Left forelimb (tissue), 1 donor: Measurements from ENCODE around the gene PTBP2.
"Not testable (repeated sequence)": the region's sequence is repeated elsewhere in the genome, so short reads cannot be mapped to it uniquely, and the experiment has no call there.

Source experiments
- DNase-seq: peaks from one replicate; pipeline ENCODE4 v3.0.0-alpha.2; 2018; ENCODE audit warnings: low spot score

Gene PTBP2

DNA sequence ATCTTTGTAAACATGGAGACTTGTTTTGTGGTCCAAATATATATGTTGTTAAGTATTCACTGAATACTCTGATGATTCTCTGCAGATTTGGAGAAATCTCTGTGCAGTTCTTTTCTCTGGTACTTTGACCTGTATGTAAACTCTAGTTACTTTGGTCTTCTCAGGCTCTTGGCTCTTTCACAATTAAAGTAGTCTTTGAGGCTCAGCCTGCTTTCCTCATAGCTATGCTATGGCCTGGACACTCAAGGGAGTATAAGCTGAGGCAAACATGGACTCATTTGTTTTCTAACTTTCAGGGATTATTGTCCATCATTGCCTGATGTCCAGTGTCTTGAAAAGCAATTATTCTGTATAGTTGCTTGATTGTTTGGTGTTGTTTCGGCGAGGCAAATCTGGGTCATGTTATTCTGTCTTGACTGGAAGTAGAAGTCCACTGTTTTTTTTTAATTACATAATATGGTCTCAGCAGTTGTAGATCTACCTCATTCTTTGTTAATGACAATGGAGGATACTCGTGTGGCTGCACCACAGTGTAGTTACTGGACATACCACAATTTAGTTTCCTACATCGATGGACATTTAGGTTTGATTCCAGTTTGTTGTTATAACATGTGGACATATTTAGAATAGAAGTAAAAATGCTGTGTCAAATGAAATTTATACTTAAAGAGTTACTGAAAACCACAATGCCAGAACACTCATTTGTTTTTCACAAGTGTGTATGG lies 9.2 kb downstream of the PTBP2 start:
- DNase-seq, result no peak

DNA sequence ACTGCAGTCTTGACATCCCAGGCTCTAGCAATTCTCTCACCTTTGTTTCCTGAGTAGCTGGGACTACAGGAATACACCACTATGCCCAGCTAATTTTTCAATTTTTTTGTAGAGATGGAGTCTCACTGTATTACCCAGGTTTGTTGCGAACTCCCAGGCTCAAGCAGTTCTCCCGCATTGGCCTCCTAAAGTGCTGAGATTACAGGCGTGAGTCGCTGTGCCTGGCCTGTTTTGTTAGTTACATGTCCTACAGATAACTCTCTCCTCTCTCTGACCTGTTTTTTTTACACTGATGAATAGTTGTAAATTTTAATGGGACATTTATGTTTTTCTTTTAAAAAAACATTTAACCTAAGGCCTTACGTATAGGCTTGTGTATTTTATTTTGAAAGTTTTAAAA lies 19.8 kb downstream of the PTBP2 start:
- DNase-seq, result no peak

GRCh38 chr1:96746440-96747420 lies 25.1 kb downstream of the PTBP2 start:
- no peak for DNase-seq

DNA sequence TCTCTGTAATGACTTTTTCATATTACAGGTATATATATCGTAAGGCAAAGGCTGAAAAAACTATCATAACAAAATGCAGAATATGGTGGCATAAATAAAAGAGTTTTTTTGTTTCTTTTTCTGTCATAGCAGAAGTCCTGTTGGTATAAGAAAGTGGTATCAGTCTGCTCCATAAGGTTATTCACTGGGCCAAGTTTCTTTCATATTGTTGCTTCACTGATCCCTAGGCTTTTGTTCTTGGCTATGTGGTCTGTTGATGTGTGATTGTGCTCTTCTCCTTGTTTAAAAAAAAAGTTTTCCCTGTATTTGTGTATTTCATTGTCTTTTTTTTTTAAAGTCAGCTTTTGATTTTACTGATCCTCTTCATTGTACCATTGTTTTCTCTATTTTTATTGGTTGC lies 26.0 kb downstream of the PTBP2 start:
- DNase-seq, result no peak

DNA sequence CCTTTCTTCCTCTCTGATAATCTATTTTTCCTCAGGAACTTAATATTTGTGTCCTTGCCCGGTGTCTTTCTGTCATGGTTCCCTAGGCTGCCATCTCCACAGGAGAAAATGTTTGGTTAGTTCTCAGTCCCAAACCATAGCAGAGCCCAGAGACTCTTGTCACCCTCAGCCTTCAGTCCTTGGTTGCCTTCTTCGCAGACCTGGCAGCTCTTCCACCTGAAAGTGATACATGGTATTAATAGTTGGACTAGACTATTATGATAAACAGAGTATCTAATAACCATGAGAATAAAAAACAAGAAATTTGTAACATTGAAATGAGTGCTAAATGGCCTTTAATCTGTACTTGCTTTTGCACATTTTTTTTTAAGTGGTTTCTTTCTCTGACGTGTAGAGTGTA lies 26.5 kb downstream of the PTBP2 start:
- no peak for DNase-seq

DNA sequence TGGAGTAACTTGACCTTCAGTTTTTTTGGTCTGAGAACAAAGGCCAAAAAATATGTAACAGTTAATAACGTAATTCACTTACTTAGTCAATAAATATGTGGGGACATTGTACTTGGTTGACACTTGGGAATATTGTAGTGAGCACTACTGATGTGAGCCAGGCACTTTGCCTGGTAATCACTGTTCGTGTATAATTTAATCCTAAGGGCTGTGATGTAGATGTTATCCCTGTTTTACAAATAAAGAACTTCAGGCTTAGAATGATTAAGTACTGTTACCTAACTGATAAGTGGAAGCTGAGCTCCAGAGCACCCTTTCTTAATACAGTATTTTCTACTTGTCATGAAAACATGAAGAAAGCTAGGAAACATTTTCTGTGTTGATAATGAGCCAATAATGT lies 28.0 kb downstream of the PTBP2 start:
- no peak for DNase-seq

GRCh38 chr1:96752394-96752793 lies 30.8 kb downstream of the PTBP2 start:
- no peak for DNase-seq

DNA sequence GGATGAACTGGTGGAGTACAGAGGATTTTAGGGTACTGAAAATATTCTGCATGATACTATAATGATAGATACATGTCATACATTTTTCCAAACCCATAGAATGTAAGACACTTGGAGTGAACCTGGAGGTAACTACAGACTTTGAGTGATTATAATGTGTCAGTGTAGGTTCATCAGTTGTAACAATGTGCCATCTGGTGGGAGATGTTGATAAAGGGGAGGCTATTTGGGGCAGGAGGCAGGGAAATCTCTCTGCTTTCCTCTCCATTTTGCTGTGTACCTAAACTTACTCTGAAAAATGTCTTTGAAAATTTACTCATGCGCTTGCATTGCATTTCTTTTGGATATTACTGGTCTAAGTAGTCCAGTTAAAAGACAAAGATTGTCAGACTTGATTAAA lies 35.2 kb downstream of the PTBP2 start:
- DNase-seq, result no peak

DNA sequence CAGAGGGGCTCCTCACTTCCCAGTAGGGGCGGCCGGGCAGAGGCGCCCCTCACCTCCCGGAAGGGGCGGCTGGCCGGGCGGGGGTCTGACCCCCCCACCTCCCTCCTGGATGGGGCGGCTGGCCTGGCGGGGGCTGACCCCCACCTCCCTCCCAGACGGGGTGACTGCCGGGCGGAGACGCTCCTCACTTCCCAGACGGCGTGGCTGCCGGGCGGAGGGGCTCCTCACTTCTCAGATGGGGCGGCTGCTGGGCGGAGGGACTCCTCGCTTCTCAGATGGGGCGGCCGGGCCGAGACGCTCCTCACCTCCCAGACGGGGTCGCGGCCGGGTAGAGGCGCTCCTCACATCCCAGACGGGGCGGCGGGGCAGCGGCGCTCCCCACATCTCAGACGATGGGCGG lies 41.0 kb downstream of the PTBP2 start:
- not testable (repeated sequence) for DNase-seq

GRCh38 chr1:96763514-96763913 lies 41.9 kb downstream of the PTBP2 start:
- DNase-seq, result no peak

DNA sequence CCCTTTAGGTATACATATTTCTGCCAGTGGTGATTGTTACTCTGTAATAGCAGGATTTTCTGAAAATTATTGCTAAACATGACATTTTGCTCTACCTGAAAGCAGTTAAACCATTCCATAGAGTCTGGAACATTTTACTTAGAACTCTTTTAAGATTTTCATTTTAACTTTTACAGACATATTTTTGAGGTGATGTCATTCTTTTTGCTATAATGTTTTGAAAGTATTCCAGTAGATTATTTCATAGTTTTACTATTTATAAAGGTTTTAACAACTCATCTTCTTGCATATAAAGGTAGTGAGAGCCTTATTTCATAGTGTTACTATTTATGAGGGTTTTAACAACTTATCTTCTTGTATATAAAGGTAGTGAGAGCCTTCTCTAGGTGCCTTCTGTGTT lies 42.9 kb downstream of the PTBP2 start:
- no peak for DNase-seq

- no peak for DNase-seq
Measured at GRCh38 chr1:96771847-96772246, 50.3 kb downstream of the PTBP2 start.

DNA sequence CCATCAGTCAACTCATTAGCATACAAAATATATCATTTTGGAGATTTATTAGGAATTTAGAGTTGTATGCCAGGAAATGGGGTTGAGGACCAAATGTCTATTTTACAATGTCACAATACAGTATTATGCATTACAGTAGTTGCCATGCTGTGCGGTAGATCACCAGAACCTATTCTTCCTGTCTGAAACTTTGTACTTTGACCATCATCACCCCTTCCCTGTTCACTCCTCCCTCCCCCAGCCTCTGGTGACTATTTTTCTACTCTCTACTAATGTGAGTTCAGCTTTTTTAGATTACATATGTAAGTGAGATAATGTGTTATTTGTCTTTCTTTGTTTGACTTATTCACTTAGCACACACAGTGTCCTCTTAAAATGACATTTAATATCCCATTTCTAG lies 50.8 kb downstream of the PTBP2 start:
- no peak for DNase-seq

- DNase-seq, result no peak
Measured at GRCh38 chr1:96772972-96773371, 51.4 kb downstream of the PTBP2 start.

GRCh38 chr1:96782206-96782605 lies 60.6 kb downstream of the PTBP2 start:
- DNase-seq, result no peak

GRCh38 chr1:96782856-96783255 lies 61.3 kb downstream of the PTBP2 start:
- DNase-seq, result no peak

DNA sequence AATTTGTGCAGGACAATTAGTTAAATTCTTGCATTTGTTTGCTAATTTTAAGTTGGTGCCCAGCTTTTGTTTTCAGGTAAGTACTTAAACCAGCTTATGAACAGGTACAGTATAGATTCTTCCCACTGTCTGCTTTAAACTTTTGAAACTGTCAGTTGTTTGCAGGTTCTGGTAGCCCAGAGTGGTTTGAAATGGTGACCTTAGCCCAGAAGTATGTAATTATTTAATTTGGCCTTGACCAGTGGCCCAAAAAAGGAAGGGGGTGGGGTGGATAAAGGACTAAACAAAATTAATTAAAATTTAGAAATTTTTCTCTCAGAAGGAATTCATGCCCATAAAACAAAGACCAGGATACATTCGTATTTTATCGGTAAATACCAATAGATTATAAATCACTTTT lies 69.0 kb downstream of the PTBP2 start:
- no peak for DNase-seq

DNA sequence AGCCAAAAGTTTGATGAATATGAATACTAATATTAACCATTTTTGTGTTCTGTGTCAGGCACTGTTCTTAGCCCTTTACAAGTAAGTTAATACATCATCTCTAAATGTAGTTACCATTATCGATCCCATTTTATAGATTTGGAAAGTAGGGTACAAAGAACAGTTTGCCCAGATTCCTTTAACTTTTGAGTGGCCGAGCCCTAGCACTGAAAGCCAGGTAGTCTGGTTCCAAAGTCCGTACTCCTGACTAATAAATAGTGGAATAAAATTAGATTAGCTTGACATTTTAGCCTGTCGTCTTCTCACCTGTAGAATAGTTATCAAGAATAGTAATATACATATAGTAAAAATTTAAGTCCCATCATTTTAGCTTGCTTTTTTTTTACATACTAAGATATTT lies 70.6 kb downstream of the PTBP2 start:
- no peak for DNase-seq

- DNase-seq, result not testable (repeated sequence)
Measured at GRCh38 chr1:96801696-96802095, 80.1 kb downstream of the PTBP2 start.

GRCh38 chr1:96804648-96805047 lies 83.1 kb downstream of the PTBP2 start:
- DNase-seq, result no peak

DNA sequence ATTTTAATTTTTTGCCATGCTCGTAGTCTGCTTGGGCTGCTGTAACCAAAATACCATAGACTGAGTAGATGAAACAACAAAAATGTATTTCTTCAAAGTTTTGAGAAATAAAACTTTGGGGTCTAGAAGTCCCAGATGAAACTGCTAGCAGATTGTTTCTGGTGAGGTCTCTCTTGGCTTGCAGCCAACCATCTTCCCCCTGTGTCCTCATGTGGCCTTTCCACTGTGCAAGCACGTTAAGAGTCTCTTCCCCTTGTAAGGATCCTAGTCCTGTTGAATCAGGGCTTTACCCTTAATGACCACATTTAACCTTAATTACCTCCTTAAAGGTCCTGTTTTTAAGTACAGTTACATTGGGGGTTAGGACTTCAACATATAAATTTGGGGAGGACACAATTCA lies 86.6 kb downstream of the PTBP2 start:
- no peak for DNase-seq

DNA sequence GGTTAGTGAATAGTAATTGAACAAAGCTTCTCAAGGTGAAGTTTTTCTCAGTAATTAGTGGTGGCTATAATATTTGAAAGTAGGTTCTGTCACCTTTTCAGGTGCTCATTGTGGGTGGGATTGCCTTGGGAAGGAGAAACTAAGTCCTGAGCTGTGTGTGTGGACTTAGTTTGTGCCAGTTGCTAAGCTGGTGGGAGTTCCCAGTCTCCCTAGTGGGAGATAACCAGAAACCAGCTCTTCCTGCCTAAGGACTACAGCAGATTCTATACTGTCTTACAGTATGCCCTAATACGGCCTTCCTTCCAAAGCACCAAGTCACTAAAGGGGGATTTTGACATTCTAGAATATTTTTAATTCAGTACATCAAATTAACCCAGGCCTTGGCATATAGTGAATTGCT lies 94.3 kb downstream of the PTBP2 start:
- DNase-seq, result no peak

GRCh38 chr1:96820107-96820506 lies 98.5 kb downstream of the PTBP2 start:
- no peak for DNase-seq
